SK-N-SH (cell line): Measurements from ENCODE around the gene STAM2. TPM values are rescaled to one million over a fixed set of nuclear protein-coding genes. Genes with fewer than 3 reads are reported as not detected.
"Not testable (repeated sequence)": the region's sequence is repeated elsewhere in the genome, so short reads cannot be mapped to it uniquely, and the experiment has no call there.

Source experiments
- CTCF ChIA-PET: fragments of 300-600, 350-600 bp; formaldehyde crosslinking; extraction: SDS; loops from one replicate; lab custom pipeline; 2021; lab: Yijun Ruan, JAX
- POLR2A ChIA-PET: fragments of 350-600 bp; sonication (Branson Sonifier 250); formaldehyde crosslinking; extraction: SDS; loops from one replicate; lab custom pipeline; 2020; ENCODE audit warnings: antibody characterized with exemption, inconsistent platforms; lab: Yijun Ruan, JAX
- DNase-seq: peaks from one replicate; pipeline ENCODE4 v3.0.0; 2012
- H2AFZ ChIP-seq: fragments of 200-600 bp; sonication (generic); 2 replicates; pipeline ENCODE4 v1.8.1; 2016; ENCODE audit warnings: antibody characterized with exemption, mild to moderate bottlenecking, low read depth
- H3F3A ChIP-seq: fragments of 200-600 bp; sonication (generic); replicated peaks from 2 replicates; pipeline ENCODE3; 2016; ENCODE audit warnings: antibody characterized with exemption, mild to moderate bottlenecking; ENCODE audit not compliant: insufficient read depth
- H3K27ac ChIP-seq, 2 experiments: fragments of 200-500 bp in 1 of 2; fragments of 200-600 bp in 1 of 2; sonication (Bioruptor generic) in 1 of 2; sonication (generic), shearing (Covaris generic) in 1 of 2; 2 replicates each; pipeline versions ENCODE4 v1.5.1 to v1.6.1; 2014 to 2016; ENCODE audit warnings: low read depth in 2 of 2, inconsistent platforms in 1 of 2, low read length in 1 of 2, mild to moderate bottlenecking in 1 of 2, mixed read lengths in 1 of 2
- H3K27me3 ChIP-seq: fragments of 200-600 bp; sonication (generic), shearing (Covaris generic); 2 replicates; pipeline ENCODE4 v1.6.1; 2016; ENCODE audit warnings: mixed run types; ENCODE audit not compliant: insufficient read depth
- H3K36me3 ChIP-seq, 2 experiments: fragments of 200-500 bp in 1 of 2; fragments of 200-600 bp in 1 of 2; sonication (Bioruptor generic) in 1 of 2; sonication (generic) in 1 of 2; replicated peaks in 1 of 2; 2 replicates each; pipeline versions ENCODE3 to v1.5.1; 2014 to 2016; ENCODE audit warnings: low read length in 1 of 2, mild to moderate bottlenecking in 1 of 2; ENCODE audit not compliant: insufficient read depth in 2 of 2, control insufficient read depth in 1 of 2
- H3K4me1 ChIP-seq, 2 experiments: fragments of 200-500 bp in 1 of 2; fragments of 200-600 bp in 1 of 2; sonication (Bioruptor generic) in 1 of 2; sonication (generic), shearing (Covaris generic) in 1 of 2; 2 replicates each; pipeline versions ENCODE4 v1.5.1 to v1.6.1; 2014 to 2016; ENCODE audit warnings: low read depth in 1 of 2, low read length in 1 of 2, mixed run types in 1 of 2; ENCODE audit not compliant: insufficient read depth in 2 of 2, control insufficient read depth in 1 of 2
- H3K4me2 ChIP-seq: fragments of 200-600 bp; sonication (generic), shearing (Covaris generic); 2 replicates; pipeline ENCODE4 v1.6.1; 2017; ENCODE audit warnings: mixed run types
- H3K4me3 ChIP-seq, 2 experiments: fragments of 200-500 bp in 1 of 2; fragments of 200-600 bp in 1 of 2; sonication (Bioruptor generic) in 1 of 2; sonication (generic), shearing (Covaris generic) in 1 of 2; 2 replicates each; pipeline versions ENCODE4 v1.5.1 to v1.8.1; 2014 to 2016; ENCODE audit warnings: low read depth in 2 of 2, inconsistent platforms in 1 of 2, low read length in 1 of 2, mild to moderate bottlenecking in 1 of 2, mixed read lengths in 1 of 2, moderate library complexity in 1 of 2
- H3K79me2 ChIP-seq: fragments of 200-600 bp; sonication (generic); 2 replicates; pipeline ENCODE4 v1.8.1; 2017; ENCODE audit warnings: mild to moderate bottlenecking; ENCODE audit not compliant: insufficient read depth
- H3K9ac ChIP-seq: fragments of 200-600 bp; sonication (generic); 2 replicates; pipeline ENCODE4 v1.6.1; 2017; ENCODE audit warnings: mixed run types
- H3K9me2 ChIP-seq: fragments of 200-600 bp; sonication (generic); 2 replicates; pipeline ENCODE4 v1.6.1; 2017; ENCODE audit warnings: mixed run types
- H3K9me3 ChIP-seq: fragments of 200-600 bp; sonication (generic); 2 replicates; pipeline ENCODE4 v1.6.1; 2017; ENCODE audit warnings: mixed run types, mild to moderate bottlenecking, moderate library complexity
- H4K20me1 ChIP-seq: fragments of 200-600 bp; sonication (generic); 2 replicates; pipeline ENCODE4 v1.6.1; 2017; ENCODE audit warnings: mild to moderate bottlenecking, mixed run types; ENCODE audit not compliant: insufficient read depth
- FOSL2 ChIP-seq: IDR thresholded peaks from 2 replicates; pipeline ENCODE4 v1.4.0; 2012; ENCODE audit warnings: low read depth, mild to moderate bottlenecking, moderate library complexity, borderline replicate concordance
- RCOR1 ChIP-seq: fragments of 150-350 bp; IDR thresholded peaks from 2 replicates; pipeline ENCODE4 v1.6.1; 2017; ENCODE audit warnings: antibody characterized with exemption, low read length
- SIN3A ChIP-seq: IDR thresholded peaks from 2 replicates; pipeline ENCODE4 v1.6.1; 2012; ENCODE audit warnings: low read depth, mild to moderate bottlenecking, low read length, moderate library complexity, borderline replicate concordance
- TEAD4 ChIP-seq: IDR thresholded peaks from 2 replicates; pipeline ENCODE4 v1.4.0; 2012; ENCODE audit warnings: mild to moderate bottlenecking, borderline replicate concordance; ENCODE audit not compliant: insufficient read depth
- WGBS: methylation state at CpG from one replicate; pipeline ENCODE4 v1.1.6; 2017; ENCODE audit warnings: low lambda C conversion rate; 5-methylcytosine and 5-hydroxymethylcytosine counted together
- polyA plus RNA-seq, 3 experiments: library from polyadenylated mRNA; depleted of rRNA; stranded (reverse); fragments of >200 nt; gene quantifications; 2 replicates each; pipeline ENCODE4 v1.2.3, GENCODE V29; 2012
- TF ChIP-seq, protein P1 (sequence below): IDR thresholded peaks from 2 replicates; pipeline ENCODE4 v1.4.0; 2012; ENCODE audit warnings: low read depth, borderline replicate concordance
- TF ChIP-seq, protein P2 (sequence below): IDR thresholded peaks from 2 replicates; pipeline ENCODE4 v1.4.0; 2012; ENCODE audit warnings: low read depth
- TF ChIP-seq, protein P3 (sequence below): IDR thresholded peaks from 2 replicates; pipeline ENCODE4 v1.6.1; 2012; ENCODE audit warnings: mild to moderate bottlenecking, low read depth, low read length, moderate library complexity

The STAM2 gene
- polyA plus RNA-seq, 1 of the 3 experiments (the other 2 are of a cell fraction), result 6.9 TPM

DNA sequence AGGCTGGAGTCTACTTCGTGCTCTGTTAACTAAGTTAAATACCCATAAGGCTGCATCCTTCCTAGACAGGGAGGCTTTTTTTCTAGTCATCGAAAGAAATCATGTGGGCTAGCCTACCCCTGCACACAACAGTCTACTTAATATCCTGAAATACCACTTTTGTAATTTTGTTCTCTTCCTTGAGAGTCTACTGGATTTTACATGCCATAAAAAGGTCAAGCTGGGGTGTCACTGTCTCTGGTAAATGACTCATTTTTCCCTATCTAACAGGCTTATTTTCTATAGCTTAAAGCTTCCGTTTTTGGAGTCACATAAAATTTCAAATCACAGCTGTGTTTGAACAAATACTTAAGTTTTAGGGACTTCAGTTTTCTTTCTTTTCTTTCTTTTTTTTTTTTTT, 10.7 kb upstream of the STAM2 start:
- no peaks in the 10 kb centered on the region for H3K79me2 ChIP-seq
- H3K4me1 ChIP-seq, result no peaks in the 10 kb centered on the region
- no peak for TF ChIP-seq TEAD4
- TF ChIP-seq FOSL2, result no peak
- TF ChIP-seq, protein P1, sequence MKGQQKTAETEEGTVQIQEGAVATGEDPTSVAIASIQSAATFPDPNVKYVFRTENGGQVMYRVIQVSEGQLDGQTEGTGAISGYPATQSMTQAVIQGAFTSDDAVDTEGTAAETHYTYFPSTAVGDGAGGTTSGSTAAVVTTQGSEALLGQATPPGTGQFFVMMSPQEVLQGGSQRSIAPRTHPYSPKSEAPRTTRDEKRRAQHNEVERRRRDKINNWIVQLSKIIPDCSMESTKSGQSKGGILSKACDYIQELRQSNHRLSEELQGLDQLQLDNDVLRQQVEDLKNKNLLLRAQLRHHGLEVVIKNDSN, result no peak
- TF ChIP-seq, protein P2, sequence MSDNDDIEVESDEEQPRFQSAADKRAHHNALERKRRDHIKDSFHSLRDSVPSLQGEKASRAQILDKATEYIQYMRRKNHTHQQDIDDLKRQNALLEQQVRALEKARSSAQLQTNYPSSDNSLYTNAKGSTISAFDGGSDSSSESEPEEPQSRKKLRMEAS, result no peak
- no peak overlapping the region for H3K4me3 ChIP-seq
- H3K9me3 ChIP-seq, result no peaks in the 10 kb centered on the region
- no peak overlapping the region for H3K9ac ChIP-seq
- ChIA-PET CTCF (interaction anchor here (0.8 to 1.6 kb wide), 4 partner anchors 10 to 447 kb away, joined by 3 to 5 read pairs (median 3); partner anchors contain the start of gene STAM2), POLR2A (no interaction called here)
- no peak overlapping the region for H2AFZ ChIP-seq
- no peaks in the 10 kb centered on the region for H3F3A ChIP-seq
- H3K27me3 ChIP-seq, result no peaks in the 10 kb centered on the region
- H3K27ac ChIP-seq, result no peak overlapping the region
- DNase-seq, result no peak
- H4K20me1 ChIP-seq, result no peaks in the 10 kb centered on the region
- no peaks in the 10 kb centered on the region for H3K9me2 ChIP-seq
- H3K36me3 ChIP-seq, result no peaks in the 10 kb centered on the region
- no peak overlapping the region for H3K4me2 ChIP-seq
- 80% methylated on average over 3 of the region's 3 CpGs for WGBS

DNA sequence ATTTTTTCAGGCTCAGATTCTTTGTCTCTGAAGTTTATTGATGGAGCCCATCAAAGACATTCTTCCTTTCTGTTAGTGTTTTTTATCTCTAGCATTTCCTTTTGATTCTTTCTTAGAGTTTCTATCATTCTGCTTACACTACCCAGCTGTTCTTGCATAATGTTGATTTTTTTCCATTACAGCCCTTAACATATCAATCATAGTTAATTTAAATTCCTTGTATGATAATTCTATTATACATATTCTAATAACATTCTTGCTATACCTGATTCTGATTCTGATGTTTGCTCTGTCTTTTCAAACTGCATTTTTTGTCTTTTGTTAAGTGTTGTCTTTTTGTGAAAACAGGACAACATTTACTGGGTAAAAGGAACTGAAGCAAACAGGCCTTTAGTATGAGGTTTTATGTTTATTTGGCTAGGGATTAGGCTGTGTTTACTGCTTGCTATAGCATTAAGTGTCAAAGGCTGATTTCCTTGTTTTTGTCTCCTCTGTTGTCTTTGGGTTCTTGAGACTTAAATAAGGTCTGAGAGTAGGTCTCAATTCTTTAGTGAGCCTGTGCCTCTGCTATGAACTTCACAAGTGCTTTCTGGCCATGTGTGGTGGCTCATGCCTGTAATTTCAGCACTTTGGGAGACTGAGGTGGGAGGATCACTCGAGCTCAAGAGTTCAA, 8.0 kb upstream of the STAM2 start:
- H2AFZ ChIP-seq, result no peak overlapping the region
- DNase-seq, result no peak
- TF ChIP-seq RCOR1 (no peak), SIN3A (no peak)
- TF ChIP-seq, protein P3, sequence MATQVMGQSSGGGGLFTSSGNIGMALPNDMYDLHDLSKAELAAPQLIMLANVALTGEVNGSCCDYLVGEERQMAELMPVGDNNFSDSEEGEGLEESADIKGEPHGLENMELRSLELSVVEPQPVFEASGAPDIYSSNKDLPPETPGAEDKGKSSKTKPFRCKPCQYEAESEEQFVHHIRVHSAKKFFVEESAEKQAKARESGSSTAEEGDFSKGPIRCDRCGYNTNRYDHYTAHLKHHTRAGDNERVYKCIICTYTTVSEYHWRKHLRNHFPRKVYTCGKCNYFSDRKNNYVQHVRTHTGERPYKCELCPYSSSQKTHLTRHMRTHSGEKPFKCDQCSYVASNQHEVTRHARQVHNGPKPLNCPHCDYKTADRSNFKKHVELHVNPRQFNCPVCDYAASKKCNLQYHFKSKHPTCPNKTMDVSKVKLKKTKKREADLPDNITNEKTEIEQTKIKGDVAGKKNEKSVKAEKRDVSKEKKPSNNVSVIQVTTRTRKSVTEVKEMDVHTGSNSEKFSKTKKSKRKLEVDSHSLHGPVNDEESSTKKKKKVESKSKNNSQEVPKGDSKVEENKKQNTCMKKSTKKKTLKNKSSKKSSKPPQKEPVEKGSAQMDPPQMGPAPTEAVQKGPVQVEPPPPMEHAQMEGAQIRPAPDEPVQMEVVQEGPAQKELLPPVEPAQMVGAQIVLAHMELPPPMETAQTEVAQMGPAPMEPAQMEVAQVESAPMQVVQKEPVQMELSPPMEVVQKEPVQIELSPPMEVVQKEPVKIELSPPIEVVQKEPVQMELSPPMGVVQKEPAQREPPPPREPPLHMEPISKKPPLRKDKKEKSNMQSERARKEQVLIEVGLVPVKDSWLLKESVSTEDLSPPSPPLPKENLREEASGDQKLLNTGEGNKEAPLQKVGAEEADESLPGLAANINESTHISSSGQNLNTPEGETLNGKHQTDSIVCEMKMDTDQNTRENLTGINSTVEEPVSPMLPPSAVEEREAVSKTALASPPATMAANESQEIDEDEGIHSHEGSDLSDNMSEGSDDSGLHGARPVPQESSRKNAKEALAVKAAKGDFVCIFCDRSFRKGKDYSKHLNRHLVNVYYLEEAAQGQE, result no peak
- H3K9me2 ChIP-seq, result no peaks in the 10 kb centered on the region
- no peaks in the 10 kb centered on the region for H4K20me1 ChIP-seq
- H3F3A ChIP-seq, result no peaks in the 10 kb centered on the region
- ChIA-PET CTCF (interaction anchor here (1.2 to 1.5 kb wide), 3 partner anchors 147 to 453 kb away, joined by 3 to 5 read pairs (median 4); no protein-coding TSS in a partner anchor), POLR2A (no interaction called here)
- H3K36me3 ChIP-seq, result no peaks in the 10 kb centered on the region
- no peaks in the 10 kb centered on the region for H3K4me1 ChIP-seq
- H3K9ac ChIP-seq, result no peak overlapping the region
- no peak overlapping the region for H3K27ac ChIP-seq
- no peaks in the 10 kb centered on the region for H3K9me3 ChIP-seq
- H3K4me2 ChIP-seq, result no peak overlapping the region
- no peaks in the 10 kb centered on the region for H3K79me2 ChIP-seq
- no peak overlapping the region for H3K4me3 ChIP-seq
- no peaks in the 10 kb centered on the region for H3K27me3 ChIP-seq
- WGBS, result 0% methylated on average over 1 of the region's 1 CpG

DNA sequence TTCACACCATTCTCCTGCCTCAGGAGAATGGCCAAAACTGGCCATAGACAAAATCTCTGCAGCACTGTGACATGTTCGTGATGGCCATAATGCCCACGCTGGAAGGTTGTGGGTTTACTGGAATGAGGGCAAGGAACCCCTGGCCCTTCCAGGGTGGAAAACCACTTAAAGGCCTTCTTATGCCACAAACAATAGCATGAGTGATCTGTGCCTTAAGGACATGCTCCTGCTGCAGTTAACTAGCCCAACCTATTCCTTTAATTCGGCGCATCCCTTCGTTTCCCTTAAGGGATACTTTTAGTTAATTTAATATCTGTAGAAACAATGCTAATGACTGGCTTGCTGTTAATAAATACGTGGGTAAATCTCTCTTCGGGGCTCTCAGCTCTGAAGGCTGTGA, 2.1 kb upstream of the STAM2 start:
- H3K4me2 ChIP-seq, H3K27ac ChIP-seq, H4K20me1 ChIP-seq, H3K9me3 ChIP-seq, H3K9ac ChIP-seq, H3K4me3 ChIP-seq, DNase-seq, H3K4me1 ChIP-seq, H2AFZ ChIP-seq, POLR2A ChIA-PET, H3K9me2 ChIP-seq, H3K27me3 ChIP-seq, H3K36me3 ChIP-seq, H3F3A ChIP-seq: not testable (repeated sequence)
- CTCF ChIA-PET, result interaction anchor here (0.7 to 5.0 kb wide), 5 partner anchors 131 to 458 kb away, joined by 3 to 44 read pairs (median 8); no protein-coding TSS in a partner anchor
- H3K79me2 ChIP-seq, result peaks cover 24% of the 10 kb centered on the region
- 93% methylated on average over 6 of the region's 7 CpGs for WGBS
